GM13976 (cell line): Measurements from ENCODE around the gene TMEM182.

ENCODE experiments used
- DNase-seq: peaks from one replicate; pipeline ENCODE4 v3.0.0; 2012; ENCODE audit warnings: low spot score
- CTCF ChIP-seq: IDR thresholded peaks from 2 replicates; pipeline ENCODE4 v1.5.1; 2012; ENCODE audit warnings: borderline replicate concordance, mild to moderate bottlenecking; ENCODE audit not compliant: insufficient read depth; ENCODE audit errors: extremely low read depth, missing control alignments, control extremely low read depth
- in situ Hi-C: fragments of 300-500 bp; cut with MboI; formaldehyde crosslinking; loops from one replicate; pipeline ENCODE4 v1.12.0; 2022; ENCODE audit warnings: low sequenced_read_pairs, mixed read lengths, inconsistent platforms; ENCODE audit not compliant: unreplicated experiment

Gene TMEM182

GRCh38 chr2:102773149-102773705, 11.4 kb downstream of the TMEM182 start:
- DNase-seq = no peak
- in situ Hi-C loops = no loop called here
- TF ChIP-seq CTCF = no peak

GRCh38 chr2:102778260-102778659, 16.4 kb downstream of the TMEM182 start:
- TF ChIP-seq CTCF = no peak
- no peak for DNase-seq
- in situ Hi-C loops = no loop called here

GRCh38 chr2:102780467-102780866, 18.6 kb downstream of the TMEM182 start:
- TF ChIP-seq CTCF = no peak
- no peak for DNase-seq
- in situ Hi-C loops = no loop called here

GRCh38 chr2:102782187-102782586, 20.4 kb downstream of the TMEM182 start:
- TF ChIP-seq CTCF = no peak
- no peak for DNase-seq
- in situ Hi-C loops = no loop called here

- in situ Hi-C loops = no loop called here
- DNase-seq = no peak
- TF ChIP-seq CTCF = no peak
Measured at GRCh38 chr2:102782933-102783332, 21.1 kb downstream of the TMEM182 start.

GRCh38 chr2:102783506-102784183, 21.8 kb downstream of the TMEM182 start:
- TF ChIP-seq CTCF = no peak
- in situ Hi-C loops = no loop called here
- DNase-seq = no peak
